Vagina (tissue), 2 donors: ENCODE results near the gene ODAPH.

Experiments used
- POLR2A ChIP-seq, 2 donors: fragments of 450-650 bp; IDR thresholded peaks; one replicate each; pipeline ENCODE4 v1.6.1; 2017; ENCODE audit warnings: antibody characterized with exemption in 2 of 2, mild to moderate bottlenecking in 2 of 2, moderate library complexity in 2 of 2
- TF ChIP-seq, protein P1 (sequence below), 3 experiments: fragments of 450-650 bp in 2 of 3; fragments of 200-600 bp in 1 of 3; sonication (generic) in 1 of 3; IDR thresholded peaks; one replicate each; pipeline ENCODE4 v1.5.1; 2017 to 2019; ENCODE audit warnings: antibody characterized with exemption in 3 of 3, mild to moderate bottlenecking in 2 of 3, moderate library complexity in 2 of 3

DNA sequence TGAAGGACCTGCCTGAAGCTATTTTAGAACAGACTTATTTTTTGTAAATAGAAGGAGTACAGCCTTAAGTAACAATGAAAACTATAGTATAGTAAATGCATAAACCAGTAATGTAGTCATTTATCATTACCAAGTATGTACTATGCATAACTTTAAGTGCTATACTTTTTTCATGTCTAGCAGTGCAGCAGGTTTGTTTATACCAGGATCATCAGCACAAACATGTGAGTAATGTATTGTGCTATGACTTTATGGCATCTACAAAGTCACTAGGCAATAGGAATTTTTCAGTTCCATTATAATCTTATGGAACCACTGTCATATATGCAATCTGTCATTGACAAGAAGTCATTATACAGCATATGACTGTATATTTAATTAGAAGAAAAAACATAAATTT is 3.4 kb upstream of the ODAPH start:
- TF ChIP-seq, protein P1, sequence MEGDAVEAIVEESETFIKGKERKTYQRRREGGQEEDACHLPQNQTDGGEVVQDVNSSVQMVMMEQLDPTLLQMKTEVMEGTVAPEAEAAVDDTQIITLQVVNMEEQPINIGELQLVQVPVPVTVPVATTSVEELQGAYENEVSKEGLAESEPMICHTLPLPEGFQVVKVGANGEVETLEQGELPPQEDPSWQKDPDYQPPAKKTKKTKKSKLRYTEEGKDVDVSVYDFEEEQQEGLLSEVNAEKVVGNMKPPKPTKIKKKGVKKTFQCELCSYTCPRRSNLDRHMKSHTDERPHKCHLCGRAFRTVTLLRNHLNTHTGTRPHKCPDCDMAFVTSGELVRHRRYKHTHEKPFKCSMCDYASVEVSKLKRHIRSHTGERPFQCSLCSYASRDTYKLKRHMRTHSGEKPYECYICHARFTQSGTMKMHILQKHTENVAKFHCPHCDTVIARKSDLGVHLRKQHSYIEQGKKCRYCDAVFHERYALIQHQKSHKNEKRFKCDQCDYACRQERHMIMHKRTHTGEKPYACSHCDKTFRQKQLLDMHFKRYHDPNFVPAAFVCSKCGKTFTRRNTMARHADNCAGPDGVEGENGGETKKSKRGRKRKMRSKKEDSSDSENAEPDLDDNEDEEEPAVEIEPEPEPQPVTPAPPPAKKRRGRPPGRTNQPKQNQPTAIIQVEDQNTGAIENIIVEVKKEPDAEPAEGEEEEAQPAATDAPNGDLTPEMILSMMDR (IDR thresholded peaks at IDR 0.05), result no peak
- TF ChIP-seq POLR2A (IDR thresholded peaks at IDR 0.05), result no peak
